ENCODE results near the gene CDC123. TPM values are rescaled to one million over a fixed set of nuclear protein-coding genes. Genes with fewer than 3 reads are reported as not detected.

Gene CDC123
- total and polyA plus RNA-seq, 2 of the 4 experiments (the other 2 are of a cell fraction) = 100 to 203 TPM

- H3K9ac ChIP-seq (ENCODE audit: low read depth, low read length) = no peak overlapping the region
- no peaks in the 10 kb centered on the region for H3K9me1 ChIP-seq (ENCODE audit: insufficient read depth, low read length)
- 40% methylated on average over 1 of the region's 9 CpGs; no CpG with 5 or more reads in 1 of the 2 experiments for WGBS, 2 experiments (ENCODE audit: extremely low coverage in 2 of 2, insufficient read length in 1 of 2)
- CTCF ChIA-PET = no interaction called here
- H2BK20ac ChIP-seq (ENCODE audit: low read depth, low read length) = no peak overlapping the region
- no peak overlapping the region for H2BK15ac ChIP-seq (ENCODE audit: low read depth, low read length)
- H2AFZ ChIP-seq (replicated peaks; ENCODE audit: low read length, poor library complexity) = no peak overlapping the region
- no peaks in the 10 kb centered on the region for H3K9me3 ChIP-seq (ENCODE audit: control insufficient read depth, insufficient read depth, low read length)
- H2AK9ac ChIP-seq (replicated peaks; ENCODE audit: low read depth, low read length, poor library complexity) = no peak overlapping the region
- no peak overlapping the region for H3K23ac ChIP-seq (ENCODE audit: low read depth, low read length)
- no peaks in the 10 kb centered on the region for H4K20me1 ChIP-seq (ENCODE audit: insufficient read depth, low read length)
- no peaks in the 10 kb centered on the region for H3K27me3 ChIP-seq (ENCODE audit: control insufficient read depth, insufficient read depth, low read length)
- no peak overlapping the region for H4K91ac ChIP-seq (ENCODE audit: insufficient read depth, low read depth, low read length)
- dilution Hi-C loops (cut with HindIII; ENCODE audit: low sequenced_read_pairs, unreplicated experiment) (no loop called here), intact Hi-C loops (cut with micrococcal nuclease) (no loop called here), in situ Hi-C loops (cut with MboI; ENCODE audit: low sequenced_read_pairs) (no loop called here)
- H3K18ac ChIP-seq (ENCODE audit: low read depth, low read length) = no peak overlapping the region
- H2AK5ac ChIP-seq (ENCODE audit: low read depth, low read length) = no peak overlapping the region
- POLR2A ChIA-PET (ENCODE audit: unreplicated experiment) = interaction anchor here (0.9 kb wide), 1 partner anchor 15 kb away, joined by 3 read pairs; no protein-coding TSS in a partner anchor
- peaks cover 29% of the 10 kb centered on the region for H3K36me3 ChIP-seq (ENCODE audit: control insufficient read depth, insufficient read depth, low read length)
- H4K5ac ChIP-seq (ENCODE audit: low read depth, low read length) = no peak overlapping the region
- no peak overlapping the region for H3K56ac ChIP-seq (ENCODE audit: extremely low read depth, insufficient read depth, low read length)
- peaks cover 5 to 11% of the 10 kb centered on the region in 2 experiments; a peak in 2 of 4 replicates for H3K79me1 ChIP-seq (ENCODE audit: low read depth in 1 of 2, low read length in 2 of 2)
- H4K8ac ChIP-seq (ENCODE audit: low read depth in 2 of 2, low read length in 2 of 2) = no peak overlapping the region
- peaks cover 1% of the 10 kb centered on the region; the same call in 1 of the 2 replicates for H3K4me1 ChIP-seq (ENCODE audit: control insufficient read depth, insufficient read depth, low read length)
- no peak overlapping the region for H3K4me3 ChIP-seq (ENCODE audit: insufficient read depth, low read depth, low read length)
- H3K14ac ChIP-seq (replicated peaks; ENCODE audit: low read depth, low read length) = no peak overlapping the region
- no peak overlapping the region for H2BK120ac ChIP-seq (ENCODE audit: low read depth, low read length)
- no peak overlapping the region for H2BK5ac ChIP-seq (ENCODE audit: low read depth, low read length, poor library complexity, severe bottlenecking)
- no peak overlapping the region for H3K4me2 ChIP-seq (ENCODE audit: low read depth, low read length)
- DNase-seq = no peak
- no peak for ATAC-seq (ENCODE audit: low read depth)
- BruUV-seq (replicated peaks) = no TSS peak
- H3K4ac ChIP-seq (ENCODE audit: low read depth, low read length) = no peak overlapping the region
- H3K27ac ChIP-seq (ENCODE audit: insufficient read depth, low read length) = no peak overlapping the region
- TF ChIP-seq MXI1 (IDR thresholded peaks at IDR 0.05; ENCODE audit: borderline replicate concordance, low read depth, low read length) = no peak
- no peak for TF ChIP-seq NFE2L2 (IDR thresholded peaks at IDR 0.05; ENCODE audit: low read depth, low read length)
- TF ChIP-seq FOS (IDR thresholded peaks at IDR 0.05; ENCODE audit: low read depth, low read length) = no peak
- no peak for TF ChIP-seq RFX5 (IDR thresholded peaks at IDR 0.05; ENCODE audit: low read depth, low read length)
- no peak for TF ChIP-seq SMC3 (IDR thresholded peaks at IDR 0.05; ENCODE audit: low read depth, low read length)
- no peak for TF ChIP-seq CHD1 (IDR thresholded peaks at IDR 0.05; ENCODE audit: low read depth, low read length)
- no peak for TF ChIP-seq ELK1 (IDR thresholded peaks at IDR 0.05; ENCODE audit: borderline replicate concordance, low read depth, low read length)
- no peak for TF ChIP-seq RAD21 (IDR thresholded peaks at IDR 0.05; ENCODE audit: low read length)
- no peak for TF ChIP-seq RCOR1 (IDR thresholded peaks at IDR 0.05; ENCODE audit: insufficient replicate concordance, low read length)
- TF ChIP-seq USF2 (IDR thresholded peaks at IDR 0.05; ENCODE audit: low read depth, low read length) = no peak
- TF ChIP-seq CEBPB (IDR thresholded peaks at IDR 0.05; ENCODE audit: low read depth, low read length) = no peak
- no peak for TF ChIP-seq CTCF (conservative IDR thresholded peaks at IDR 0.05; ENCODE audit: low read depth, low read length)
- no peak for TF ChIP-seq MAFK (IDR thresholded peaks at IDR 0.05; ENCODE audit: low read depth, low read length)
- no peak for TF ChIP-seq POLR2A (IDR thresholded peaks at IDR 0.05; ENCODE audit: low read depth, low read length)
- TF ChIP-seq BHLHE40 (IDR thresholded peaks at IDR 0.05; ENCODE audit: low read depth, low read length) = no peak
Measured at GRCh38 chr10:12180221-12180974, 15.6 kb upstream of the CDC123 start.

Data from IMR-90 (cell line).